Pulmonary artery endothelial cell (primary cell): ENCODE results near the gene CCNA2. TPM values are rescaled to one million over a fixed set of nuclear protein-coding genes. Genes with fewer than 3 reads are reported as not detected.
A peak's percentile ranks its signal among the peaks of the same experiment; 100 is the strongest.

Source experiments
- DNase-seq: peaks from one replicate; pipeline ENCODE4 v3.0.0-alpha.2; 2011; ENCODE audit warnings: low read depth, low spot score
- total RNA-seq: library from RNA; depleted of rRNA; stranded (reverse); fragments of >200 nt; gene quantifications from 2 replicates; pipeline ENCODE4 v1.2.3, GENCODE V29; 2014

CCNA2 gene
- total RNA-seq, result 56.1 and 110 TPM in 2 replicates

- peak; percentile 80 for DNase-seq
Measured at GRCh38 chr4:121823505-121824170, at the start of gene CCNA2. CCNA2 (minus strand) TSS chr4:121823883; CDS start chr4:121823628, 255 bp downstream.

DNA sequence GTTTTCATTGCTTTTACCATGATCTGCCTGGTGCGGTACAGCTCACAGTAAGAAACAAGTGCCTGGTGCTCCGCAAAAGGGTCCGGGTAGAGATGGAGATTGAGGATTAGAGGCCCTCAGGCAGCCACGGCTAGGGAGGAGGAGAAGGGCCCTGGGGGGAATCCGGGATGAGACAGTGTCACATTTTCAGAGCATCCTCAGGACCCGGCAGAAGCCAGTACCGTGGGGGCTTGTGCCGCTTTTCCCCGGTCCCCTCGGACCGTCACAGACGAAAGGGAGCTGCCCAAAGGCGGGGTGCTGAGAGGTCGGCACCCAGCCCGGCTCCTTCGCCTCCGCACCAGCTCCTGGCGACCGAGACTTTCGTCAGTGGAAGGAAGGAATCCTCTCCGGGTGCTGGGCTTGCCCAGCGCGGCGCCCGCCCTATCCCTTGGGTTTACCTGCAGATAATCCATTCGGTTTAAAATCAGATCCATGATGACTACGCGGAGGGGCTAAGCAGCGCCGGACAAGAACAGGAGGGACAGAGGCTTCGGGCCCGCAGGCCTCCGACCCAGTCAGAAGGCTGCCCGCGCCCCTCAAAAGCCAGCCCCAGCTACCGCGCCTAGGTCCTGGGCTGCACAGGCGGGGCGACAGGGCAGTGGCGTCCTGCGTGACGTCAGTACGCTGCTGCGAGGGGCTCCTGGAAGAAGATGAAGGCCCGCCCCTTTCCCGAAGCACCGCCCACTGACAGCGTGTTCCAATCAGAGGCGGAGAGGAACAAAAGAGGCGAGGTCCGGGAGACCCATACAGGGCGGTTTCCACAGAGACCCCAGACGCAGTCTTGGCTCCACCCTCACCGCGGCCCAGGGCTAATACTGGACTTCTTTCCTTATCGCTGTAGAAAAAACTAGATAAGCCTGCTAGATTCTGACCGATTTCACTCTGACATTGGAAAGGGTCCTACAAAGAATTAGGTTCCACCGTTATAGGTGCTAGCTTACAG lies 46.4 kb upstream of the CCNA2 start, which contains the start of gene BBS7:
BBS7 (minus strand) TSS at position 634 of the 982 bp plus-strand sequence; CDS start at position 473, 161 bp downstream.
- DNase-seq, result peak; percentile 92

- DNase-seq, result no peak
Measured at GRCh38 chr4:121863799-121864198, 40.1 kb upstream of the CCNA2 start.

DNA sequence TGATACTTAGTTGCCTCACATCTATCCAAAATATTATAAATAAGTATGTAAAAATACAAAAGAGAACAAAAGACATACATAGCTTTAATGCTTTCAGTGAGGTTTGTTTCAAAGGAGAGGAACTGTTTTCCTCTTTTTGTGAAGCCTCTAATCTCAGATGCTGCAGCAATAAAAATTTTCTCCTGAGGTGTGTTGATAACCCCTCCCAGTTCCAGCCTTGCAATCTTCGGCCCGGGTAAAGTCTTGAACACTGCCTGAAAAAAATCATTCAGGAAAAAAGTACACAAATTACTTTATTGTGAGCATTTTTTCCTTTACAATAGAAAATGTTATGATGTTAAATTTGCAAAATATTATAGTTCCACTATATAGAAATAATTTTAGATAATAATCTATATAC lies 37.7 kb upstream of the CCNA2 start:
- no peak for DNase-seq

- DNase-seq, result peak; percentile 24
Measured at GRCh38 chr4:121860121-121860520, 36.4 kb upstream of the CCNA2 start.

- DNase-seq, result no peak
Measured at GRCh38 chr4:121851354-121851753, 27.7 kb upstream of the CCNA2 start.

GRCh38 chr4:121846662-121847061 lies 23.0 kb upstream of the CCNA2 start:
- no peak for DNase-seq

- DNase-seq, result no peak
Measured at GRCh38 chr4:121842862-121843261, 19.2 kb upstream of the CCNA2 start.

DNA sequence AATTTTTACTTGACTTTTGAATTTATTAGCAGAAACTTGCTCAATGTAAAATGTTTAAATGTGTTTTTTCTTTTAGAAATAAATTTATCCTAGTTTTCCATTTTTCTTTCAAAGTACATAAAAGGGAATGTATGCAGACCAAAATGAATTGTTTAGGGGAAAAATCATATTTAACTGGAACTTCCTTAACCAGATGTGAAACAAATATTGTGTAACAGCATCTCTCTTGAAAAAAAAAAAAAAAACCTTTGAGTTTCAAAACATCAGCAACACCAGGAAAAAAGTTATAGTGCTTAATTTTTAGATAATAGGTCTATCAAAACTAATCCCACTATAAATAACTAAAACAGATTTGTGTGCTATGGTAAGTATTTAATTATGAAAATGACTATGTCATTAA lies 14.5 kb upstream of the CCNA2 start:
- no peak for DNase-seq

DNA sequence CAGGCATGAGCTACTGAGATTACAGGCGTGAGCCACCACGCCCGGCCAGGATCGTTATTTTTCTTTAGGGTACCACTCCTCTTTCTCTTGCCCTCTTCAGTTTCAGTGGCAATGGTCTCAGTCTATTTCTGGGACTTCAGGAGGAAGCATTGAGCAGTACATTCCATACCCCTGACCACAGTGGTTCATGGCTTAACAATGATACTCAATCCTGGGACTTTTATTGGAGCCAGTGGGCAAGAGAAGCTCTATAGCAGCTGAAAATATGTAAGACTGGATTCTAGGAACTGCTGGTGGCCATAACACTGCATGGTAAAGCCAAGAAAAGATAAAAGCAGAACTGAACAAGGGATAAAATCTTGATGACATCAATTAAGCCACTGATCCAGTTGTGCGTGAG lies 5.8 kb upstream of the CCNA2 start:
- DNase-seq, result no peak

DNA sequence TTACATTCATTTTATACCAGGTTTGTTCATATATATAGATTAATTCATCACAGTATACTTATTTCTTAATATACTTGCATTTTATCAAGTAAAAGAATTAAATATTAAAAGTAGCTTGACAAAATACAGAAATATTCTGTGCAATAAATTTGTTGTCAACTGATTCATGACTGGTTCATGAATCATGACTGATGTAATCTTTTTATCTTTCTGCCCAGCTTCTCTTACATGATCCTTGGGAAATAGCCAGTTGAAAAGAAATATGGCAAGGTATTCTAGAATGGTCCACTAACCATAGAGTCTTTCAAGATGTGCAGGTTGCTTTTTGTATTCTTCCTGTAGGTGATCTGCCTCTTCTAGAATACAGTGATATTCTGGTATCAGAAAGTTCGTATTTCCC lies 4.2 kb upstream of the CCNA2 start:
- DNase-seq, result no peak

GRCh38 chr4:121824950-121825349 lies 1.3 kb upstream of the CCNA2 start:
- DNase-seq, result no peak

DNA sequence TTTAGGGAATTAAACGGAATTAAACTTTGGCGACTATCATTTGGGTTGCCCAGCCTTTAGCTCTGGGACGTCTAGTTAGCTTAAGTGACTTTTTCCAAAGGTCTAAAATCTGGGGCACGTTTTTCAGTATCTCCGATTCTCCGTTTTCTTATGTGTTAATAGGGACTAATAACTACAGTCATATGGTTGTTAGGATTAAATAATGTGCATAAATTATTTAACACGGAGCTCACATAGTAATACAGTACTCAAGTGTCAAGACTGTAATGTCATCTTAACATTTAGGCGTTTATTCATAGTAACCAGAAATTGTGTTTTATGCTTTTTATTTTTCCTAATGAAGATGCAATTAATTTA lies 466 bp upstream of the CCNA2 start:
- DNase-seq, result no peak

DNA sequence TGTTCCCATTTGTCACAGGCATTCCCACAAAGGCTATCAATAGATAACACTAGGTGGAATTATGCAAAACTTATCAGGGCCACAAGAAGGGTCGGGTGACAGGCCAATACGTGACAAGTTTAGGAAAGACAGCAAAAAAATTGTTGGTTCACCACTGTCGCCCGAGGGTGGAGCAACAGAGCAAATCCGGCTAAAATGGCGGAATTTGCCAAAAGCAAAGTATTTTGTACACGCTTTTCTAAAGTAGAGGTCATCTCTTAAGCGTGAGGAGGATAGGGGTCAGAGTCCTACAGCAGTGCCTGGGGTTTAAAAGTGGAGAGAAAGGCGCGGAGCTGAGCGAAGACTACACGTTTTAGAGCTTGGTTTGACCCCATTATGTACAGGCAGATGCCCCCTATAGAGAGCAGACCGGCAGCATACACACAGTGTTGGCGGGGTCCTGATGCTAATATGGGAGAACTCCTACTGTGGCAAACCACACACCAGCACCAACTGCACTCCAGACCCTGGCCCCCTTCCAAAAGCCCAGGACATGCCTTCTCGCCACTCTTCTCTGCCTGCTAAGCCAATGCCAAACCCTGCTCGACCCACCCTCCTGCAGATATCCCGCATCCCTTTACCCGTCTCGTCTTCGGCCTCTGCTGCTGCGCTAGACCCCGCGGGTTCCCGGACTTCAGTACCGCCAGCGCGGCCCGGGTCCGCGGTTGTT lies 733 bp downstream of the CCNA2 start:
- DNase-seq, result no peak

DNA sequence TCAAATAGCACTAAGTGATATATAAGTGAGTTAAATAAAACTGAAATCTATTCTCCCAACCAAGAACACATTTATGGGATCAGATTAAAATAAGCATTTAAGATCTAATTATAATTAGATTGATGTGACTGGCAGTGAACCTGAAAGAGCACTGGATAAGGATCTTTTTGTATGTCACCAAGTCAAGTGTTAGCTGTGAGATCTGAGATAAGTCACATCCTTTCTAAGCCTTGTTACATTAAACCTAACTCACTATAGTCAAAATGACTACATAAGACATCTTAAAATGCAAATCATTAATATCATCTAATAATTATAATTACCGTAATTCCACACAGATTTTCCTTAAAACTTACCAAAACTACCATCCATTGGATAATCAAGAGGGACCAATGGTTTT lies 1.6 kb downstream of the CCNA2 start:
- no peak for DNase-seq

GRCh38 chr4:121819216-121819965 lies 4.3 kb downstream of the CCNA2 start:
- DNase-seq, result no peak

DNA sequence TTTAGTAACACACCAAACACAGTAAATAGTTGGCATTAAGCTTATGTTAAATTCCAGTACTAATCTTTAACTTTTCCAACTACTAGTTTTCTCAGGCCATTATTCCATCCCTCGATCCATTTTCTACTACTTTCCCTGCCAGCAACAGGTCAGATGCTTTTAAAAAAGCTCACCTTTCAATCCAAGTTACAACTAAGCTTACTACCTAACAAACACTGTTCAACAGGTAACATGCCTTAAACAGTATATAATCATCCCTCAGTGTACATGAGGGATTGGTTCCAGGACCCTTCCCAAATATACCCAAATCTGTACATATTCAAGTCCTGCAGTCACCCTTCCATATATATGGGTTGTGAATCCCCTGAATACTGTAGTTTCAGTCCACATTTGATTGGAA lies 5.5 kb downstream of the CCNA2 start:
- no peak for DNase-seq

DNA sequence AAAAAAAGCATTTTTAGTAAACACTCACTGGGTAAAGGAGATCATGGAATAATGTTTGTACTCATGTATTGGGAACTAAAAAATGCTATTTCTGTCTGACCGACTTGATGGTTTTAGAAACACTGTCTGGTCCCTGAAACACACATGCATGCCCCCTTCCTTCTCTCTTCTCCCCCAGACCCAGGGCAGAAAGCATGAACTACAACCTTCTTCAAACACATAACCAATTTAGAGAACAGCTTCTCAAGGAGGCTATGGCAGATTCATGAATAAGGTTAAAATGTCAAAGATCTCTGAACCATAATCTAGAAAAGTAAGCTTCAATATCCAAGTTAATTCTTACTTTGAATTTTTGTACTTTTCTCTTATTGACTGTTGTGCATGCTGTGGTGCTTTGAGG lies 6.0 kb downstream of the CCNA2 start:
- no peak for DNase-seq

DNA sequence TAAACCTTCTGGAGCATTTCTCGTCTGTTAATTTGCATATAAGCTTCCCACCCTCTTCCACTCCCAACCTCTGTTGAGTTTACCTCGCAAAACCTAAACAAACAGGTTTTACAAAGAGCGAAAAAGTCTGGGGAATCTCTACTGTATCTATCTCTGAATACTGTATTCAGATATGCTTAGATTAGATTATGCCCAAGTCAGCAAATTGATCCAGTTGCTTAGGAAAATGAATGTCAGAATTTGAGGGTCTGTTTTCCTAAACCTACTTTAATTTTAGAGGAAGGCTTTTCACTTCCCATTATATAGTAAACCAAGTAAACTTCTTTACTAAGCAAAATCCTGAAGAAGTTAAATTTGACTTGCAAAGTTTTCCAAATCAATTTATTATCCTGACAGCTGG lies 6.7 kb downstream of the CCNA2 start:
- no peak for DNase-seq

- no peak for DNase-seq
Measured at GRCh38 chr4:121814756-121815155, 8.9 kb downstream of the CCNA2 start.

GRCh38 chr4:121811122-121811521 lies 12.6 kb downstream of the CCNA2 start:
- no peak for DNase-seq
